Measurements from ENCODE around the gene DUS2. TPM values are rescaled to one million over a fixed set of nuclear protein-coding genes. Genes with fewer than 3 reads are reported as not detected.

Gene DUS2
- total RNA-seq, 1 donor from 2014 or later = 24.1 TPM

GRCh38 chr16:68073902-68074760 lies 51.0 kb downstream of the DUS2 start:
- Mint-ChIP-seq H3K4me3 (no peak overlapping the region), H3K9me3 (no peaks in the 10 kb centered on the region), H3K4me1 (ENCODE audit: unreplicated experiment) (no peaks in the 10 kb centered on the region), H3K27me3 (no peaks in the 10 kb centered on the region), H3K27ac (no peak overlapping the region), H3K36me3 (peaks cover 23% of the 10 kb centered on the region)
- DNase-seq (ENCODE audit: extremely low spot score, unreplicated experiment) = no peak
- TF ChIP-seq CTCF (conservative IDR thresholded peaks at IDR 0.05) = no peak

GRCh38 chr16:68074850-68075555 lies 51.9 kb downstream of the DUS2 start:
- peaks cover 23% of the 10 kb centered on the region for H3K36me3 Mint-ChIP-seq
- no peak overlapping the region for H3K4me3 Mint-ChIP-seq
- H3K9me3 Mint-ChIP-seq = no peaks in the 10 kb centered on the region
- H3K4me1 Mint-ChIP-seq (ENCODE audit: unreplicated experiment) = no peaks in the 10 kb centered on the region
- no peak overlapping the region for H3K27ac Mint-ChIP-seq
- no peak for TF ChIP-seq CTCF (conservative IDR thresholded peaks at IDR 0.05)
- no peaks in the 10 kb centered on the region for H3K27me3 Mint-ChIP-seq
- no peak for DNase-seq (ENCODE audit: extremely low spot score, unreplicated experiment)

- Mint-ChIP-seq H3K27me3 (no peaks in the 10 kb centered on the region), H3K9me3 (no peaks in the 10 kb centered on the region), H3K36me3 (peaks cover 20% of the 10 kb centered on the region), H3K4me1 (ENCODE audit: unreplicated experiment) (no peaks in the 10 kb centered on the region), H3K4me3 (no peak overlapping the region), H3K27ac (no peak overlapping the region)
- no peak for TF ChIP-seq CTCF (conservative IDR thresholded peaks at IDR 0.05)
- DNase-seq (ENCODE audit: extremely low spot score, unreplicated experiment) = no peak
These were observed 52.9 kb downstream of the DUS2 start for GRCh38 chr16:68075980-68076379.

DNA sequence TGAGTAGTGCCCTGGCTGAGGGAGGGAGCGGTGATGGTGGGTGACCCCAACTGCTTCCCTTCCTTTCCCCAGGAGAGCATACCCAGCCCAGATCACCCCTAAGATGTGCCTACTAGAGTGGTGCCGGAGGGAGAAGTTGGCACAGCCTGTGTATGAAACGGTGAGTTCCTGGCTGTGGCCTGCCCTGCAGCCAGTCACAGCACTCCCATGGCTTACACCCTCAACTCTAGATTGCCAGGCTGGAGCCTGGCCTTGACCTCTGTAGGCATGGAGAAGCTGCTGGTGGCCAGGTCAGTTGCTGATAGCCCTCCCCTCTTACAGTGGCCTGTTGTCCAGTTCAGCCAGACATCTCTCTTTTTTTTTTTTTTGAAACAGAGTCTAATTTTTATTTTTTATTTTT lies 53.5 kb downstream of the DUS2 start:
- H3K4me1 Mint-ChIP-seq (ENCODE audit: unreplicated experiment) = no peaks in the 10 kb centered on the region
- DNase-seq (ENCODE audit: extremely low spot score, unreplicated experiment) = no peak
- no peaks in the 10 kb centered on the region for H3K27me3 Mint-ChIP-seq
- no peak for TF ChIP-seq CTCF (conservative IDR thresholded peaks at IDR 0.05)
- H3K27ac Mint-ChIP-seq = no peak overlapping the region
- H3K9me3 Mint-ChIP-seq = no peaks in the 10 kb centered on the region
- peaks cover 17% of the 10 kb centered on the region for H3K36me3 Mint-ChIP-seq
- H3K4me3 Mint-ChIP-seq = no peak overlapping the region

- Mint-ChIP-seq H3K9me3 (no peaks in the 10 kb centered on the region), H3K4me1 (ENCODE audit: unreplicated experiment) (no peaks in the 10 kb centered on the region), H3K27ac (no peak overlapping the region), H3K4me3 (no peak overlapping the region), H3K36me3 (peaks cover 13% of the 10 kb centered on the region), H3K27me3 (no peaks in the 10 kb centered on the region)
- no peak for TF ChIP-seq CTCF (conservative IDR thresholded peaks at IDR 0.05)
- DNase-seq (ENCODE audit: extremely low spot score, unreplicated experiment) = no peak
These were observed 55.0 kb downstream of the DUS2 start for GRCh38 chr16:68077866-68078700.
